Psoas muscle (tissue), 8 donors: ENCODE measurements around the gene EML4. TPM values are rescaled to one million over a fixed set of nuclear protein-coding genes. Genes with fewer than 3 reads are reported as not detected.
A peak's percentile ranks its signal among the peaks of the same experiment; 100 is the strongest.

Source experiments
- ATAC-seq, 4 donors: fragments of 200-7000 bp; cut with Tn5 transposase; one replicate each; pipeline ENCODE4 v1.9.1; 2020; ENCODE audit warnings: moderate library complexity in 3 of 4, mild to moderate bottlenecking in 2 of 4
- DNase-seq, 2 donors: peaks; one replicate each; pipeline ENCODE4 v3.0.0-alpha.2; 2020
- H3K27ac ChIP-seq: fragments of 200-600 bp; one replicate; pipeline ENCODE4 v1.8.0; 2022
- H3K27me3 ChIP-seq, 3 donors: fragments of 200-600 bp in 1 of 3; one replicate each; pipeline versions ENCODE4 v1.6.1 to v1.8.0; 2013 to 2022; ENCODE audit warnings: low read length in 2 of 3, mild to moderate bottlenecking in 2 of 3, moderate library complexity in 1 of 3; ENCODE audit not compliant: insufficient read depth in 3 of 3
- H3K36me3 ChIP-seq, 2 donors: fragments of 200-600 bp in 1 of 2; one replicate each; pipeline versions ENCODE4 v1.6.1 to v1.8.0; 2013 to 2022; ENCODE audit warnings: low read depth in 1 of 2, mild to moderate bottlenecking in 1 of 2, moderate library complexity in 1 of 2; ENCODE audit not compliant: insufficient read depth in 1 of 2
- H3K4me1 ChIP-seq: fragments of 200-600 bp; one replicate; pipeline ENCODE4 v1.8.0; 2022
- H3K4me3 ChIP-seq: fragments of 200-600 bp; one replicate; pipeline ENCODE4 v1.8.0; 2022; ENCODE audit warnings: mild to moderate bottlenecking
- H3K9me3 ChIP-seq: fragments of 200-600 bp; one replicate; pipeline ENCODE4 v1.8.0; 2022
- WGBS, 3 donors: extraction: QIAGEN DNeasy Blood & Tissue Kit; methylation state at CpG; one replicate each; pipeline versions ENCODE4 v1.1.6 to v1.1.7; 2013; 5-methylcytosine and 5-hydroxymethylcytosine counted together
- intact Hi-C, 2 donors: fragments of 100-400 bp; cut with DNase I; formaldehyde crosslinking; loops; one replicate each; pipeline versions ENCODE4 v1.11.0 to v1.14.2; 2022
- polyA plus RNA-seq, 3 donors: library from polyadenylated mRNA; stranded (reverse); fragments of 200-250 nt; gene quantifications; one replicate each; pipeline ENCODE4 v1.2.3, GENCODE V29; 2013
- total RNA-seq, 4 donors: library from RNA; stranded (reverse); fragmentation: NEBNext Ultra II Directional in 2 of 4; extraction: Animal tissue kit (Norgen Biotek cat#: 25700) in 2 of 4; gene quantifications; one replicate each; pipeline versions ENCODE4 v1.2.1 to v1.2.4, GENCODE V29; 2021 to 2023
- TF ChIP-seq, protein P1 (sequence below): fragments of 200-600 bp; IDR thresholded peaks from one replicate; pipeline ENCODE4 v1.8.0; 2022; ENCODE audit warnings: antibody characterized with exemption
- donor health status: healthy with polysubstance abuse.
- donor health status: DM: no; HTN: no; CAD: no; lungs with moderate emphysema.
- donor health status: Bipolar disorder and iron deficiency.
- donor health status: healthy.
- donor health status: DM: yes; HTN: yes; CAD: no.
- donor health status: DM: no; HTN: no; CAD: no.
- donor health status: DM: no; HTN: no; CAD: no.
- donor health status: DM: yes; HTN: yes; CAD: no.

The EML4 gene
- total and polyA plus RNA-seq, 7 donors, result 2.7 to 8.9 (median 5.0) TPM

DNA sequence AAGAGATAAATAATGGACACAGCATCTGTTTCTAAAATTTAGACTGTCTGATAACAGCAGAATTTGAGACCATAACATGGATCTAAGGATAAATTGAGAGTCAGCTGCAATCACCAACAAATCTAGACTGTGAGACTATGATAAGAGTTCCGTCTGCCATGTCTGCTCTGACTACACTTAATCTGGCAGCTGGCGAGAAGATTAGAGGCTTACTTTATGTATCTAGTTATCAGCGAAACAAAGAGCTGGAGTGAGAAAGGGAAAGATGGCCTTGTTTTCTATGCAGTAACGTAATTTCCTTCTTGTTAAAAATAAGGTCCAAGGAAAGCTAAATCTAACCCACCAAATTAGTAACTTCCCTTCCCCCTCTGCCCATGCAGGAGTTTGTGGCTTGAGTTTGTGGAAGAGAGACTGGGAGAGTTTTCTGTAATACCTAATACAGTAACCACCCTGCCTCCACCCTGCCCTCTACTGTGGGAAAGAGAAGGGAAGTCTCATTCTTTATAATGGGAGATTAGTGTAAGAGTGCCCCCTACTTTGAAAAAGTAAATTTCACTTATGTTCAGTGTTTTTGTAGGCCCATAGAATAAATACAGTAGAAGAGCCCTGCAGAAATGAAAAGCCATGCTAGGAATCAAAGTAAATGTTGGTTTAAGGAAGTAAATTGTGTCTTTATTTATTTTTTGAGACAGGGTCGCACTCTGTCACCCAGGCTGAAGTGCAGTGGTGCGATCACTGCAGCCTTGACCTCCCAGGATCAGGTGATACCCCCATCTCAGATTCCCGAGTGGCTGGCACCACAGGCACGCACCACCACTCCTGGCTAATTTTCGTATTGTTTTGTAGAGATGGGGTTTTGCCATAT lies 27.5 kb downstream of the EML4 start:
- ATAC-seq, result no peak
- no peak overlapping the region for H3K4me3 ChIP-seq
- intact Hi-C loops, result loop anchor here in 1 of 2 donors (5.0 kb wide), 1 partner anchor 99 kb away; no protein-coding TSS in a partner anchor
- H3K27ac ChIP-seq, result no peak overlapping the region
- TF ChIP-seq, protein P1, sequence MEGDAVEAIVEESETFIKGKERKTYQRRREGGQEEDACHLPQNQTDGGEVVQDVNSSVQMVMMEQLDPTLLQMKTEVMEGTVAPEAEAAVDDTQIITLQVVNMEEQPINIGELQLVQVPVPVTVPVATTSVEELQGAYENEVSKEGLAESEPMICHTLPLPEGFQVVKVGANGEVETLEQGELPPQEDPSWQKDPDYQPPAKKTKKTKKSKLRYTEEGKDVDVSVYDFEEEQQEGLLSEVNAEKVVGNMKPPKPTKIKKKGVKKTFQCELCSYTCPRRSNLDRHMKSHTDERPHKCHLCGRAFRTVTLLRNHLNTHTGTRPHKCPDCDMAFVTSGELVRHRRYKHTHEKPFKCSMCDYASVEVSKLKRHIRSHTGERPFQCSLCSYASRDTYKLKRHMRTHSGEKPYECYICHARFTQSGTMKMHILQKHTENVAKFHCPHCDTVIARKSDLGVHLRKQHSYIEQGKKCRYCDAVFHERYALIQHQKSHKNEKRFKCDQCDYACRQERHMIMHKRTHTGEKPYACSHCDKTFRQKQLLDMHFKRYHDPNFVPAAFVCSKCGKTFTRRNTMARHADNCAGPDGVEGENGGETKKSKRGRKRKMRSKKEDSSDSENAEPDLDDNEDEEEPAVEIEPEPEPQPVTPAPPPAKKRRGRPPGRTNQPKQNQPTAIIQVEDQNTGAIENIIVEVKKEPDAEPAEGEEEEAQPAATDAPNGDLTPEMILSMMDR, result peak; percentile 26
- H3K4me1 ChIP-seq, result no peaks in the 10 kb centered on the region
- H3K9me3 ChIP-seq, result no peaks in the 10 kb centered on the region
- 85 to 87% (median 85%) methylated on average over 9 of the region's 9 CpGs for WGBS, 3 donors
- H3K27me3 ChIP-seq, result no peaks in the 10 kb centered on the region
- H3K36me3 ChIP-seq, result no peaks in the 10 kb centered on the region
- DNase-seq, result no peak

GRCh38 chr2:42197792-42198191 lies 28.6 kb downstream of the EML4 start:
- no peak for ATAC-seq
- Histone ChIP-seq H3K27ac (no peak overlapping the region), H3K4me1 (no peaks in the 10 kb centered on the region), H3K27me3 (no peaks in the 10 kb centered on the region), H3K9me3 (no peaks in the 10 kb centered on the region), H3K36me3 (no peaks in the 10 kb centered on the region), H3K4me3 (no peak overlapping the region)
- TF ChIP-seq, protein P1, result no peak
- intact Hi-C loops, result loop anchor here in 1 of 2 donors (5.0 kb wide), 1 partner anchor 100 kb away; no protein-coding TSS in a partner anchor
- DNase-seq, result no peak
- 48 to 100% (median 99%) methylated on average over 1 of the region's 1 CpG for WGBS, 3 donors

- Histone ChIP-seq H3K4me3 (no peak overlapping the region), H3K27ac (no peak overlapping the region), H3K36me3 (no peaks in the 10 kb centered on the region), H3K9me3 (no peaks in the 10 kb centered on the region), H3K27me3 (no peaks in the 10 kb centered on the region), H3K4me1 (no peaks in the 10 kb centered on the region)
- TF ChIP-seq, protein P1, result no peak
- no peak for DNase-seq
- intact Hi-C loops, result loop anchor here in 1 of 2 donors (5.0 kb wide), 1 partner anchor 101 kb away; no protein-coding TSS in a partner anchor
- no peak for ATAC-seq
Measured at GRCh38 chr2:42198466-42198865, 29.3 kb downstream of the EML4 start.

DNA sequence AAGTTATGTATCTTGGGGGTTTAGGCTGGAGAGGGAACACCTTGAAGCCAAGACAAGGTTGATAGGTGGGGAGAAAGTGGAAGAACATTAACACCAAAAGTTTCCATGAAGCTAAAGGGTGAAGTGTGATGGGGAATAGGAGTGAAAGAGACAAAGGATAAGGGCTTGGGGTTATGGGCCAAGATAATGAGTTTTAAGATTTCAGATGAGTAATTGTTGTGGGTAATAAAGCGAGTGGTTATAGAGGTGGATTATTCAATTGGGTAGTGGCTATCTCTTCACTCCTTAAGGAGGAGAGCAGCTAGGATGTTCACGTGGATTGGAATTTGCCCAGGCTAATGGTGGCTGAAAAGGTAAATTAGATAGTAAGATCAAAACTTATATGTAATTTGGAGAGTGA lies 29.8 kb downstream of the EML4 start:
- DNase-seq (no peak), ATAC-seq (no peak)
- Histone ChIP-seq H3K36me3 (no peaks in the 10 kb centered on the region), H3K4me3 (no peak overlapping the region), H3K4me1 (no peaks in the 10 kb centered on the region), H3K27me3 (no peaks in the 10 kb centered on the region), H3K9me3 (no peaks in the 10 kb centered on the region), H3K27ac (no peak overlapping the region)
- TF ChIP-seq, protein P1, result no peak
- intact Hi-C loops, result loop anchor here in 1 of 2 donors (5.0 kb wide), 1 partner anchor 102 kb away; no protein-coding TSS in a partner anchor
- WGBS, 3 donors, result 97 to 98% (median 97%) methylated on average over 2 of the region's 2 CpGs
